ENCODE results near the gene UGT1A1.

UGT1A1 gene

GRCh38 chr2:233815861-233816260 lies 55.8 kb downstream of the UGT1A1 start:
- no peak for TF ChIP-seq CTCF (IDR thresholded peaks at IDR 0.05; ENCODE audit: extremely low read depth, insufficient read depth, missing control alignments)
- DNase-seq (ENCODE audit: low spot score), result no peak
- in situ Hi-C loops (cut with MboI; ENCODE audit: low pct_unique_long_range_greater_than_20kb, low sequenced_read_pairs, unreplicated experiment), result no loop called here

- in situ Hi-C loops (cut with MboI; ENCODE audit: low pct_unique_long_range_greater_than_20kb, low sequenced_read_pairs, unreplicated experiment), result no loop called here
- no peak for DNase-seq (ENCODE audit: low spot score)
- TF ChIP-seq CTCF (IDR thresholded peaks at IDR 0.05; ENCODE audit: extremely low read depth, insufficient read depth, missing control alignments), result no peak
Measured at GRCh38 chr2:233816334-233816733, 56.3 kb downstream of the UGT1A1 start.

GRCh38 chr2:233816771-233817170 lies 56.7 kb downstream of the UGT1A1 start:
- no peak for DNase-seq (ENCODE audit: low spot score)
- no peak for TF ChIP-seq CTCF (IDR thresholded peaks at IDR 0.05; ENCODE audit: extremely low read depth, insufficient read depth, missing control alignments)
- in situ Hi-C loops (cut with MboI; ENCODE audit: low pct_unique_long_range_greater_than_20kb, low sequenced_read_pairs, unreplicated experiment), result no loop called here

- no peak for DNase-seq (ENCODE audit: low spot score)
Measured at GRCh38 chr2:233817361-233817911, 57.4 kb downstream of the UGT1A1 start.

GRCh38 chr2:233817995-233818638 lies 58.0 kb downstream of the UGT1A1 start:
- no peak for DNase-seq (ENCODE audit: low spot score)
- in situ Hi-C loops (cut with MboI; ENCODE audit: low pct_unique_long_range_greater_than_20kb, low sequenced_read_pairs, unreplicated experiment), result no loop called here
- no peak for TF ChIP-seq CTCF (IDR thresholded peaks at IDR 0.05; ENCODE audit: extremely low read depth, insufficient read depth, missing control alignments)

More at GRCh38 chr2:233817361-233817911, 57.4 kb downstream of the UGT1A1 start:
- in situ Hi-C loops (cut with MboI; ENCODE audit: low pct_unique_long_range_greater_than_20kb, low sequenced_read_pairs, unreplicated experiment), result no loop called here
- TF ChIP-seq CTCF (IDR thresholded peaks at IDR 0.05; ENCODE audit: extremely low read depth, insufficient read depth, missing control alignments), result no peak

- in situ Hi-C loops (cut with MboI; ENCODE audit: low pct_unique_long_range_greater_than_20kb, low sequenced_read_pairs, unreplicated experiment), result no loop called here
- no peak for DNase-seq (ENCODE audit: low spot score)
- no peak for TF ChIP-seq CTCF (IDR thresholded peaks at IDR 0.05; ENCODE audit: extremely low read depth, insufficient read depth, missing control alignments)
Measured at GRCh38 chr2:233818639-233819621, 58.9 kb downstream of the UGT1A1 start.

Data from GM13977 (cell line).